VCaP (cell line): ENCODE measurements around the gene LYST.

ENCODE experiments used
- H3K27ac ChIP-seq: fragments of 450-650 bp; 2 replicates; pipeline ENCODE4 v1.5.1; 2017
- TF ChIP-seq, protein P1 (sequence below): fragments of 450-650 bp; conservative IDR thresholded peaks from 2 replicates; pipeline ENCODE4 v1.5.1; 2017; ENCODE audit warnings: mild to moderate bottlenecking, moderate library complexity

LYST gene

DNA sequence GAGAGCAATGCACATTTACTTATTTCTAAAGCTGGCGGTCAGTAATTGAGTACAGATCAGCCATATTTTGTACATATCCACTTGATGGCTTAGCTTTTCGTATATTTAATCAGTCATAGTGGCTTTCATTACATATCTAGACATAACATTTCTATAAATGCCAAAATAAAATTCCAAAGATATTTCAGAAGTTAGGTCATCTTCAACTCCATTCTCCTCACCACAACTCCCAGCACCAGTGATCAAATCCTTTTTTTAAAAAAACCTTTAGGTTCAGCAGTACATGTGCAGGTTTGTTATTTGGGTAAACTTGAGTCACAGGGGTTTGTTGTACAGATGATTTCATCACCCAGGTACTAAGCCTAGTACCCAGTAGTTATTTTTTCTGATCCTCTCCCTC is 163.2 kb downstream of the LYST start:
- H3K27ac ChIP-seq, result no peak overlapping the region
- TF ChIP-seq, protein P1, sequence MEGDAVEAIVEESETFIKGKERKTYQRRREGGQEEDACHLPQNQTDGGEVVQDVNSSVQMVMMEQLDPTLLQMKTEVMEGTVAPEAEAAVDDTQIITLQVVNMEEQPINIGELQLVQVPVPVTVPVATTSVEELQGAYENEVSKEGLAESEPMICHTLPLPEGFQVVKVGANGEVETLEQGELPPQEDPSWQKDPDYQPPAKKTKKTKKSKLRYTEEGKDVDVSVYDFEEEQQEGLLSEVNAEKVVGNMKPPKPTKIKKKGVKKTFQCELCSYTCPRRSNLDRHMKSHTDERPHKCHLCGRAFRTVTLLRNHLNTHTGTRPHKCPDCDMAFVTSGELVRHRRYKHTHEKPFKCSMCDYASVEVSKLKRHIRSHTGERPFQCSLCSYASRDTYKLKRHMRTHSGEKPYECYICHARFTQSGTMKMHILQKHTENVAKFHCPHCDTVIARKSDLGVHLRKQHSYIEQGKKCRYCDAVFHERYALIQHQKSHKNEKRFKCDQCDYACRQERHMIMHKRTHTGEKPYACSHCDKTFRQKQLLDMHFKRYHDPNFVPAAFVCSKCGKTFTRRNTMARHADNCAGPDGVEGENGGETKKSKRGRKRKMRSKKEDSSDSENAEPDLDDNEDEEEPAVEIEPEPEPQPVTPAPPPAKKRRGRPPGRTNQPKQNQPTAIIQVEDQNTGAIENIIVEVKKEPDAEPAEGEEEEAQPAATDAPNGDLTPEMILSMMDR, result no peak

DNA sequence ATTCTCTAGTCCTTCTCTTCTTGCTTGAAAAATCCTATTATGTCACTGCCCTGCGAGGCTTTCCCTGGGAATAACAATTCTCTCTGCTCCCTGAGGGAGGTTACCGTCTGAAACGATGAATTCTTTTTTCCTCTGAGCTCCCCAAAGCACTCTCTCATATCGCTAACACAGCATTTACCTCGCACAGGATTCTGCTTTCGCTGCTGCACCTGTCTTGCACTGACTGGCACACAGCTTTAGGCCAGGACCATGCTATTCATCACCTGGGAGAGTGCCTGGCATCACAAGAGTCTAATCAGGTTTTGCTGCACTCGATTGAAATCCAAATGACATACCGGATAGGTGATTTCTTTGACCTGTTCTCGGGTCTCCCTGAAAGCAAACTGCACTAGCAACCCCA is 164.3 kb downstream of the LYST start:
- H3K27ac ChIP-seq, result no peak overlapping the region
- TF ChIP-seq, protein P1, result no peak

DNA sequence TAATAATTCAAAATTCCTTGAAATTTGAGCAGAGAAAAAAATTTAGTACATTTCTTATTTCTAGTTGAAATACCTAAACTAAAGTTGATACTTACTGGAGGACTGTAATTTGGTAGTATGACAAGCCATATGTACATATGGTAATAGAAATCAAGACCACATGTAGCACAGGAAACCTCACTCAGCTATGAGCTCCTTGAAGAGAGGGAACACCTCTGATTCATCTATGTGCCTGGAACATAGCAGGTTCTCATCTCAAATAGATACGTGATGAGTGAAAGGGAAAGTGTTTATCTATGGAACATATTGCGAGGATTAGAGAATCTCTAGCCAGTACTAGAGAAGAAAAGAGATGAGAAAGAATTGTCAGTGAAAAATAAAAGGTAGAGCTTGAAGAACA is 169.2 kb downstream of the LYST start:
- TF ChIP-seq, protein P1, result no peak

DNA sequence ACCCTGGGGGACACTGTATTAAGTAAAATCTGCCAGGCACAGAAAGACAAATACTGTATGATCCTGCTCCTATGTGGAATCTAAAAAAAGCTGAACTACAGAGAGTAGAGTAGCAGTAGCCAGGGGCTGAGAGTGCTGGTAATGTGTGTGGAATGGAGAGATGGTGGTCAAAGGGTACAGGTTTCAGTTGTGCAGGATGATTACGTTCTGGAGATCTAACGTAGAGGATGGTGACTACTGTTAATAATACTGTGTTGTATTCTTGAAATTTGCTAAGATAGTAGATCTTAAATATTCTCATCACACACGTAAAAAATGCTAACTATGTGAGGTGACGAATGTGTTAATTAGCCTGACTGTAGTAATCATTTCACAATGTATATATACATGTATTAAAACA is 177.3 kb downstream of the LYST start:
- TF ChIP-seq, protein P1, result no peak
- H3K27ac ChIP-seq, result no peak overlapping the region

More for the DNA sequence above, 169.2 kb downstream of the LYST start:
- no peak overlapping the region for H3K27ac ChIP-seq

DNA sequence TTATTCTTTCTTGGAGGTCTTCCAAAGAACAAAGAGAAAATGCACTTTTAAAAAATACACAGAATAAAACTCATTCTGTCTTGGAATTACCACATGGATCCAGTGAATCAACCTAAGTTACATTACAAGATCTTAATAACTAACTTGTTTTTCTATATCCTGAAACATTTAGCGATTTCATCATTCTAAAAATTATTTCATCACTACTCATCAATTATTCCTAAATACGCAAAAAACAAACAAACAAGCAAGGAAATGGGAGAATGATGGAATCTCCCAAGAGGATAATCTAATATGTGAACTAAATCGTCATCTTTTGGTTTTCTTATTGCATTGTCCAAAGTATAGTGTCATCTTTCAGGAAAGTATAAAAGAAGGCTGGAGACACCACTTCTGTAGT is 178.6 kb downstream of the LYST start:
- H3K27ac ChIP-seq, result no peak overlapping the region
- TF ChIP-seq, protein P1, result no peak

DNA sequence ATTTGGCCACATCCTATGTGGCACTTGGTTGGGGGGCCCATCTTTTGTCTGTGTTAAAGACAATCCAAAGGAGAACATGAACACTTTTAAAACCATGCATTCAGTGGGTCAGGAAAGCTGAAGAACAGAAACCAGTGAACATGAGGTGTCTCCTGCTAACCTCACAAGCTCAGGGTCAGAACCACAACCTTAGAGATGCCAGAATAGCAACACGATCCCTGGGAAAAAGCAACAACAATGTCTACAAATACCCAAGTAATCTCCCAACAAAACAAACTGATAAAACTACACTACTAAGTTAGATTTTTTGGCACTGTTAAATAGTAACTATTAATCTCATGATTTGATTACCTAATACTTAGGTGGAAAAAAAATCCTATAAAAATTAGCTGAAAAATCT is 183.1 kb downstream of the LYST start:
- TF ChIP-seq, protein P1, result no peak
- H3K27ac ChIP-seq, result no peak overlapping the region

DNA sequence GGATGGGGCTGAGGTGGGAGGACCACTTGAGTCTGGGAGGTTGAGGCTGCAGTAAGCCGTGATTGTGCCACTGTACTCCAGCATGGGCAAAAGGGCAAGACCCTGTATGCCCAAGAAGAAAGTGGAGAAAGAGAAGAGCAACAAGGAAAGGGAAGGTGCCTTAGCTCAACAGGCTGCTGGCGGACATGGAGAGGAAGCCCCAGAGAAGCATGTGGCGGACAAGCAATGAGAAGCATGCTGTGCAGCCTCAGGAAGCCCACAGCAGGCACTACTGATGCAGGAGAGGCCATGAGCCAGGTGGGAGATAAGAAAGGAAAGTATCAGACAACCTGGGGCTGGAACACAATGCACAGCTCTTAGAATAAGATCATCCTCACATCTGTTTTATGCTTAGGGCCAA is 184.5 kb downstream of the LYST start:
- H3K27ac ChIP-seq, result no peak overlapping the region
- TF ChIP-seq, protein P1, result no peak

DNA sequence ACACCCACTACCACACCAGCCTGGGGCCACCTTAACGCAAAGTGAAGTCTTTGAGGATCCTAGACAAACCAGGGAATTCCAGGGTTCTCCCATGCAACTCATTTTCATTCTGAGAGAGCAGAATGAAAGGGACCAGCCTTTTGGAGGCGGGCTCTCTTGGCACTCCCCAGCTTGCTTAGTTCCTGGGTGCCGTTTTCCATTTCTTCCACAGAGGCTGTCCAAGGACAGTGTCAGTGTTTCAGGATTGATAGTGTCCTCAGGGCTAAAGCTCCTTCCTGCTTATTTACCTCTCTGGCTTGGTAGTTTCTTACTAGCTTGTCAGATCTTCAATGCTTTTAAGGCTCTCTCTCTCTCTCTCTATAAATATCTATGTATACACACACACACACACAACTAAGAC is 187.1 kb downstream of the LYST start:
- TF ChIP-seq, protein P1, result no peak
- H3K27ac ChIP-seq, result no peak overlapping the region
